ENCODE data around the gene SPON1.

SPON1 gene

DNA sequence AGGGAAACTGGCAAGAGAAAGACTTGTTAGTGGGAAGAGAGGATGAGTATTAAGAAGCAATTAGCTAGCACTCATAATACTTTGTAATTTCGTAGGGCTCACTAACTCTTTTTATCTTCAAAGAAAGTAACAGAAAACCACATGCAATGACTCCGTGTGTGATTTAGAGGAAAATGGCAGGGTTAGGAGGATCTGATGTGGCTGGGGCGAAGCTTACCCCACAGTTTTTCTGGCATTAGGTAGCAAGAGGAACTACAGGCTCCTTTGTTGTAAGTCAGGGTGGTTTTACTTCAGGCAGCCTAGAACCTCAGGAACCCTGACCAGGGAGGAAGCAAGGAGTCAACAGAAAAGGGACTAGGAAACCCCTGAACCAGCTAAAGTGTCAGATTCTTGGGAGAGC, 89.7 kb downstream of the SPON1 start:
- H3K4me3 ChIP-seq (ENCODE audit: low read depth, low read length) = no peak overlapping the region
- no peaks in the 10 kb centered on the region for H3K27me3 ChIP-seq (ENCODE audit: control insufficient read depth, insufficient read depth, low read length)
- no peaks in the 10 kb centered on the region for H3K4me1 ChIP-seq (ENCODE audit: control insufficient read depth, insufficient read depth, low read length)
- no peak overlapping the region for H3K9ac ChIP-seq (ENCODE audit: low read depth, low read length)
- H3K9me3 ChIP-seq (ENCODE audit: control insufficient read depth, insufficient read depth, low read length) = no peaks in the 10 kb centered on the region
- H3K36me3 ChIP-seq (ENCODE audit: control insufficient read depth, insufficient read depth, low read length) = no peaks in the 10 kb centered on the region

DNA sequence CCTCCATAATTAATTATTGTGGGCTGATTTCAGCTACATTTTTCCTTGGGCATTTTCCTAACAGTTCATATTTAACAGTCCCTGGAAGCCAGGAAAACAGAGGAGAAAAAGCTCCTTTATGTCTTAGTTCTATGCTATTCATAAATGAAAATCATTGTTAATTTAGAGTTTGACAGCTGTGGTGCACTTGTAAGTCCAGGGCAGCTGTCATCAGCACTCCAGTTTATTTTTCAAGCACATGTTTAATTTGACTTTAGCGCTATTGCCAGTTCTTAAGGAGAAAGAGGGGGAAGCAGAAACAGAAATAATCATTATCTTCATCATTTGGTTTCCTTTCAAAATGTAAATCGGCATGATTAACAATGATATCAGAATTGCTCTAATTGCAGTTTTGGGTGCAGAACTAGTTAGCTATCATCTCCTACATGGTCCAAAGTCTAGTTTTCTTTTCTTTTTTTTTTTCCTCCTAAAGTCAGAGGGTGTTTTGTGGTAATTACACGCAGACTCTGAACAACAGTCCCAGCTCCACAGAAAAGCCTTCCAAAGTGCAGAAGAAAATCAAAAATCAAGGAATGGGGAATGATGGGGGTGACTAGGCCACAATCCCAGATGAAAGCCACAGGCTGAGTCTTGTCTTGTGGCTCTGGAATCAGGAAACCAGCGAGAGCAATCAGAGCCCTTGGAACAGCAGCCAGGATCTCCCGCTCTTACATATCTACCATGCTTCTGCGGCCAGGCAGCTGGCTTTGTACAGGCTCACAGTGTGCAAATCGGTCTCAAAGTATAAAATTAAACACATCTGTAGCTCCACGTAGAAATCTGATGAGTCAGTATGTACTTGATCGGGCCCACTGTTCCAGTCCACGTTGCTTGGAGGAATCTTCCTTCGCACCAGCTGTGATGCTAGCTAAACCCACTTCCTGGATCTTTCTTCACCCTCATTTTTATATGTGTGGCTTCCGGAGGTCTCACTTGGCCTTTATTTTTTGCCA, 91.9 kb downstream of the SPON1 start:
- H3K9me3 ChIP-seq (ENCODE audit: control insufficient read depth, insufficient read depth, low read length) = no peaks in the 10 kb centered on the region
- no peaks in the 10 kb centered on the region for H3K4me1 ChIP-seq (ENCODE audit: control insufficient read depth, insufficient read depth, low read length)
- no peak overlapping the region for H3K9ac ChIP-seq (ENCODE audit: low read depth, low read length)
- H3K36me3 ChIP-seq (ENCODE audit: control insufficient read depth, insufficient read depth, low read length) = no peaks in the 10 kb centered on the region
- H3K4me3 ChIP-seq (ENCODE audit: low read depth, low read length) = no peak overlapping the region
- H3K27me3 ChIP-seq (ENCODE audit: control insufficient read depth, insufficient read depth, low read length) = no peaks in the 10 kb centered on the region

DNA sequence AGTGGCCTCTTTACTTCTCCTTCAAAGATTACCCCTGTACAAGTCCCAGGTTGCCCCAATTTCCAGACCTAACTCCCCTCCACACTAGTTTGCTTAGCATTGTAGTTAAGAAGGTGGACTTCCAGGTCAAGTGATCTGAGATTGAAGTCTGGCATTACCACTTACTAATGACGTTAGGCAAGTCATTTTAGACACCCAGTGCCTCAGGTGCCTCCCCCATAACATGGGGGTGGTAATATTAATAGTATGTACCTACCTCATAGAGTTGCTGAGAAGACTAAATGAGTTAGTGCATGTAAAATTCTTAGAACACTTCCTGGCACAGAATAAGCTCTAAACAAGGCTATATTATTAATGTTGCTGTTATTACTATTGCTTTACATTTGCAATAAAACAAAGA, 93.4 kb downstream of the SPON1 start:
- Histone ChIP-seq H3K36me3 (ENCODE audit: control insufficient read depth, insufficient read depth, low read length) (no peaks in the 10 kb centered on the region), H3K27me3 (ENCODE audit: control insufficient read depth, insufficient read depth, low read length) (no peaks in the 10 kb centered on the region), H3K4me3 (ENCODE audit: low read depth, low read length) (no peak overlapping the region), H3K9me3 (ENCODE audit: control insufficient read depth, insufficient read depth, low read length) (no peaks in the 10 kb centered on the region), H3K9ac (ENCODE audit: low read depth, low read length) (no peak overlapping the region), H3K4me1 (ENCODE audit: control insufficient read depth, insufficient read depth, low read length) (no peaks in the 10 kb centered on the region)

DNA sequence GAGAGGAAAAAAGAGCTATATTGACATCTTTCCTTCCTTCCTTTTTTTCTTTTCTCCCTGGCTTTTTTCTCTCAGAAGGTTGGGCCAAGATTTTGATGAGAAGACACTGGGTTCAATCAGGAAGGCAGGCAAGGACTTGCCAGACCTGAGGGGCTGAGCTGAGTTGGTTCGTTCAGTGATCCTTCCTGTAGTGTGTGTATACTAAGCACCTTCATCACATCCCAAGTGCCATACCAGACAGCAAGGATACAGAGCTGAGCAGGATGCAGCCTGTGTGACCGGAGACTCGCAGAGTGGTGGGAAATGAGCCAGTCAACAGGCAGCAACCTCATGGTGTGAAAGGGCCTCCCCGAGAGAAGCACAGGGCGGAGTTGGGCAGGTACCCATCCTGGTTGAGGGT, 95.5 kb downstream of the SPON1 start:
- Histone ChIP-seq H3K9ac (ENCODE audit: low read depth, low read length) (no peak overlapping the region), H3K9me3 (ENCODE audit: control insufficient read depth, insufficient read depth, low read length) (no peaks in the 10 kb centered on the region), H3K4me3 (ENCODE audit: low read depth, low read length) (no peak overlapping the region), H3K36me3 (ENCODE audit: control insufficient read depth, insufficient read depth, low read length) (no peaks in the 10 kb centered on the region), H3K27me3 (ENCODE audit: control insufficient read depth, insufficient read depth, low read length) (no peaks in the 10 kb centered on the region), H3K4me1 (ENCODE audit: control insufficient read depth, insufficient read depth, low read length) (no peaks in the 10 kb centered on the region)

DNA sequence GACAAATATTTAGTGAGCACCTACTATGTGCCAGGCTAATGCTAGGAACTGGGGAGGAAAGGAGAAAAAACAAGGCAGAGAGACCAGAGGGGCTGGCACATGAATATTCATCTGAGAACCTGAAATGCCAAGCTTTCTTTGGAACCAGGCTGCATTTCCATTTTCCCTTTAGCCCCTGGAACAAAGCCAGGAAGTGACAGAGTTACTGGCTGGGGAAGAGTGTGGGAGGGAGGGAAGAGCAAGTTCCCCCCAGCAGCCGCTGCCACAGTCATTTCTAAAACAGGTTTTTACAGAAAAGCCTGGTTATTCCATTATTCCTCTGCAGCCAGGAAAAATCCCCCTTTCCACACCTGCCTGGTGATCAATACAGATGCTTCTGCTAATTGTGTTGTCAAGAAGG, 97.0 kb downstream of the SPON1 start:
- Histone ChIP-seq H3K27me3 (ENCODE audit: control insufficient read depth, insufficient read depth, low read length) (no peaks in the 10 kb centered on the region), H3K9ac (ENCODE audit: low read depth, low read length) (no peak overlapping the region), H3K4me1 (ENCODE audit: control insufficient read depth, insufficient read depth, low read length) (no peaks in the 10 kb centered on the region), H3K9me3 (ENCODE audit: control insufficient read depth, insufficient read depth, low read length) (no peaks in the 10 kb centered on the region), H3K4me3 (ENCODE audit: low read depth, low read length) (no peak overlapping the region), H3K36me3 (ENCODE audit: control insufficient read depth, insufficient read depth, low read length) (no peaks in the 10 kb centered on the region)

DNA sequence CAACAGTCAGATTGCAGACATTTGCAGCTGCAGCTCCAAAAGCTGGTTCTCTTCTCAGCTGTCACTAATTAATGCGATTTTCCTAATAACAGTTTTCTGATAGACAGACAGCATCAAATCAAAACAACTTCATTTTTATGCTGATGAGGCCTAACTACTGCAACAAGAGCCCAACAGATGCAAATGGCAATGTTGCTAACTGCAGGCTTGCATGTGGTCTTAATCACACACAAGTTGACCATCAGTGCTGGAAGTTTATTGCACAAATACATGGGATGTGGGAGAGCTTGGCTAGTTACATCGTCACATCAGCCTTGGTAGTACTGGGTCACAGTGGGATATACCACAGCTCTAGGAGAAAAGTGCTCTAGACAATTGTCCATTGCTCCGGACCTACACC, 99.2 kb downstream of the SPON1 start:
- Histone ChIP-seq H3K4me3 (ENCODE audit: low read depth, low read length) (no peak overlapping the region), H3K4me1 (ENCODE audit: control insufficient read depth, insufficient read depth, low read length) (no peaks in the 10 kb centered on the region), H3K36me3 (ENCODE audit: control insufficient read depth, insufficient read depth, low read length) (no peaks in the 10 kb centered on the region), H3K27me3 (ENCODE audit: control insufficient read depth, insufficient read depth, low read length) (no peaks in the 10 kb centered on the region), H3K9me3 (ENCODE audit: control insufficient read depth, insufficient read depth, low read length) (no peaks in the 10 kb centered on the region), H3K9ac (ENCODE audit: low read depth, low read length) (no peak overlapping the region)

DNA sequence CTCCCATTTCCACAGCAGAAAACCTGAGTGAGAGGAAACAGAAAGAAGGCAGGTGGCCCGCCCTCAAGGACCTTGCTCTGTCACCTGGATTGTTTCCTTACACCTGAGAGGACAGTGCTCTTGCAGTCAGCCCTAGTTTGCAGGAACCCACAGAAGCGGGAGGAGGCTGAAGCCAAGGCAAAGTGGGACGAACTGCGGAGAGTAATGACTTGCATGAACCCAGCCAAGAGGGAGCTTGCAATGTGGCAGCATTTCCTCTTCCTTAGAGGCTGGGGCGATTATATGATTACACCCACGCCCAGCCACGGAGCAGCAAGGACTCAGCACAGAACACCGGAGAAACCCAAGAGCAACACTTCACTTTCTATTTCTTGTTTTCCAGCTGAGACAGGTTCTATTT, 102.6 kb downstream of the SPON1 start:
- H3K9ac ChIP-seq (ENCODE audit: low read depth, low read length) = no peak overlapping the region
- no peak overlapping the region for H3K4me3 ChIP-seq (ENCODE audit: low read depth, low read length)
- no peaks in the 10 kb centered on the region for H3K36me3 ChIP-seq (ENCODE audit: control insufficient read depth, insufficient read depth, low read length)
- no peaks in the 10 kb centered on the region for H3K4me1 ChIP-seq (ENCODE audit: control insufficient read depth, insufficient read depth, low read length)
- no peaks in the 10 kb centered on the region for H3K9me3 ChIP-seq (ENCODE audit: control insufficient read depth, insufficient read depth, low read length)
- H3K27me3 ChIP-seq (ENCODE audit: control insufficient read depth, insufficient read depth, low read length) = no peaks in the 10 kb centered on the region

DNA sequence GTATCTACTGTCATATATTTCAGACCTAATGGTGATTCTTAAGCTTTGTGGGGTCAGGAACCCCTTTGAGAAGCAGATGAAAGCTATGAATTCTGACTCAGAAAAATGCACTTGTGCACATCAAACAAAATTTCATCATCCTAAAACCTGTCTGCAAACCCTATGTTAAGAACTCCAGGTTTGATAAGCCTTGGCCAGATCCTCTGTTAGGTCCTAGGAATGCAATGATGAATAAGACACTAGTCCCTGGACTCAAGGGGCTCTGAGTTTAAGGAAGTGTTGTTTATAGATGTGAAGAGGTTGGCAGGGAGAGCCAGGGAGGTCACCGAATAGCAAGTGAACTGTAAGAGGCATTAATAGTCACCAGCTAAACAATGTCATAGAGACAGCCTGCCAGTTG, 103.2 kb downstream of the SPON1 start:
- Histone ChIP-seq H3K4me1 (ENCODE audit: control insufficient read depth, insufficient read depth, low read length) (no peaks in the 10 kb centered on the region), H3K9ac (ENCODE audit: low read depth, low read length) (no peak overlapping the region), H3K36me3 (ENCODE audit: control insufficient read depth, insufficient read depth, low read length) (no peaks in the 10 kb centered on the region), H3K4me3 (ENCODE audit: low read depth, low read length) (no peak overlapping the region), H3K9me3 (ENCODE audit: control insufficient read depth, insufficient read depth, low read length) (no peaks in the 10 kb centered on the region), H3K27me3 (ENCODE audit: control insufficient read depth, insufficient read depth, low read length) (no peaks in the 10 kb centered on the region)

DNA sequence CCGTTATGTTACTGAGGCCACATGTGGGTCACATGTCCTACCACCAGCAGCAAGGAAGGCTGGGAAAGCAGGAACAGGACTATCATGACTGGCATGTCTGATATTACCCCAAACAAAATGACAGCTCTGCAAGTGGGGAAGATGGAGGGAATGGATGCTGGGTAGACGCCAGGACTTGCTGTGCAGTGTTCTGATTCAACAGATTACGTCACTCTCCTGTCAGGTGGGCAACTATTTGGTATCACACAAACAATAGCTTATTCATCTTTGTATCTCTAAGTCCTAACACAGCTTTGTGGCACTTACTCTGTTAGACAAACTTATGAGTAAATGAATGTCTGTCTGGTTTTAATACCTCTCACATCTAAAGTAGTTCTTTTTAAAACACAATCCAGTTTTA, 105.2 kb downstream of the SPON1 start:
- H3K9me3 ChIP-seq (ENCODE audit: control insufficient read depth, insufficient read depth, low read length) = no peaks in the 10 kb centered on the region
- no peaks in the 10 kb centered on the region for H3K27me3 ChIP-seq (ENCODE audit: control insufficient read depth, insufficient read depth, low read length)
- H3K36me3 ChIP-seq (ENCODE audit: control insufficient read depth, insufficient read depth, low read length) = no peaks in the 10 kb centered on the region
- H3K9ac ChIP-seq (ENCODE audit: low read depth, low read length) = no peak overlapping the region
- H3K4me3 ChIP-seq (ENCODE audit: low read depth, low read length) = no peak overlapping the region
- H3K4me1 ChIP-seq (ENCODE audit: control insufficient read depth, insufficient read depth, low read length) = no peaks in the 10 kb centered on the region

DNA sequence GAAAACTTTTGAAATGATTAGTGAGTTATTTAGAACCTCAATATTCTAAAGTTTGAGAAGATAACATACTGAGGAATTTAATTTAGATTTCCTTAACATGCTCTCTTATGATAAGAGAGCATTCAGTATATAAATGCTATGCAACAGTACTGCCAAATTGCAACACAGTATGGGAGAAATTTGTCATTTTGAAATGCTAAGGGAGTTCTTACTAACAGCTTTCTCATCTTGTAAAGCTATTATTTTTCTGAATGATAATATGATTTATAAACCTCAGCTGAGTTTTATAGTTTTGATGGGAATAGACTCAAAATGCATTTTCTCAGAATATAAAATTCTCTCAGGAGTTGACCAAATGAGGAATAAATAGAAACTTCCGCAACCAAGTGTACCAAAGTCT, 108.4 kb downstream of the SPON1 start:
- Histone ChIP-seq H3K4me1 (ENCODE audit: control insufficient read depth, insufficient read depth, low read length) (peaks cover 12% of the 10 kb centered on the region), H3K36me3 (ENCODE audit: control insufficient read depth, insufficient read depth, low read length) (no peaks in the 10 kb centered on the region), H3K27me3 (ENCODE audit: control insufficient read depth, insufficient read depth, low read length) (no peaks in the 10 kb centered on the region), H3K9me3 (ENCODE audit: control insufficient read depth, insufficient read depth, low read length) (no peaks in the 10 kb centered on the region), H3K4me3 (ENCODE audit: low read depth, low read length) (no peak overlapping the region), H3K9ac (ENCODE audit: low read depth, low read length) (no peak overlapping the region)

DNA sequence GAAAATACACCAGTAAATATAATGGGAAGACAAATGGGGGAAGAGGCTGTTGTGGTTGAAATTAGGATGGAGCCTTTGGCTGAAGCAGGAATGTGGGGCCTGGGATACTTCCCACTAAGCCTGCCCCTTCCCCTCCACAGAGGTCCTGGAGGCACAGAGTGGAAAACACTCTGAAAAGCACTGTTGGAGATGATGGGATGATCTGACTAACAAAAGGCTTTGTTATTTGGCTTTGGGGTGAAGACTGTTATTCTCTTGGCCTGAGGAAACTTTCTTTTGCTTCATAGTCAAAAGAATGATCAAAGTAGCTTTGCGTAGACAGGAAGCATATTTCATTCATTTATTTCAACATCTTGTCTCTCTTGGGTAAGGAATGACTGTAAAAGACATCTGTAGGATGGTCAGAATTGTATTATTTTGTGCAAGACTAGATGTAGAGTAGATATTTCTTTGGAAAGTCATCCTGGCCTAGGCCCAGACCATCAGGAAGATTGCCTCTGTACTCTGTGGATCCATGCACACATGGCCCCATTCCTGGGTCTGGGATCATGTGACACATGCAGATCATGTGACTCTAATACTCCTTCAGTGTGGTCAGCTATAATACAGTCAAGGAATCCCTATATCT, 111.4 kb downstream of the SPON1 start:
- peaks cover 12% of the 10 kb centered on the region for H3K4me1 ChIP-seq (ENCODE audit: control insufficient read depth, insufficient read depth, low read length)
- no peaks in the 10 kb centered on the region for H3K9me3 ChIP-seq (ENCODE audit: control insufficient read depth, insufficient read depth, low read length)
- no peaks in the 10 kb centered on the region for H3K27me3 ChIP-seq (ENCODE audit: control insufficient read depth, insufficient read depth, low read length)
- no peaks in the 10 kb centered on the region for H3K36me3 ChIP-seq (ENCODE audit: control insufficient read depth, insufficient read depth, low read length)
- H3K9ac ChIP-seq (ENCODE audit: low read depth, low read length) = no peak overlapping the region
- H3K4me3 ChIP-seq (ENCODE audit: low read depth, low read length) = no peak overlapping the region
